Trophoblast cell (in vitro differentiated cells and primary cell): Measurements from ENCODE around the gene TESK1.

Experiments
- DNase-seq, 2 donors: peaks; one replicate each; pipeline ENCODE4 v3.0.0-alpha.2; 2016
- H2AFZ ChIP-seq: 2 replicates; pipeline ENCODE4 v1.6.1; 2013; ENCODE audit warnings: low read length, moderate library complexity, mild to moderate bottlenecking; ENCODE audit not compliant: insufficient read depth, poor library complexity
- H2AK5ac ChIP-seq: 2 replicates; pipeline ENCODE4 v1.6.1; 2013; ENCODE audit warnings: mild to moderate bottlenecking, low read length
- H2BK120ac ChIP-seq: 2 replicates; pipeline ENCODE4 v1.6.1; 2013; ENCODE audit warnings: low read length, mild to moderate bottlenecking, moderate library complexity; ENCODE audit not compliant: insufficient read depth, poor library complexity
- H2BK12ac ChIP-seq: 2 replicates; pipeline ENCODE4 v1.6.1; 2013; ENCODE audit warnings: mild to moderate bottlenecking, low read length, moderate library complexity
- H2BK5ac ChIP-seq: 2 replicates; pipeline ENCODE4 v1.6.1; 2013; ENCODE audit warnings: low read length, low read depth, moderate library complexity, mild to moderate bottlenecking; ENCODE audit not compliant: poor library complexity
- H3K14ac ChIP-seq: 2 replicates; pipeline ENCODE4 v1.6.1; 2013; ENCODE audit warnings: mild to moderate bottlenecking, low read length
- H3K18ac ChIP-seq: 2 replicates; pipeline ENCODE4 v1.6.1; 2013; ENCODE audit warnings: mild to moderate bottlenecking, low read length
- H3K23ac ChIP-seq: 2 replicates; pipeline ENCODE4 v1.6.1; 2013; ENCODE audit warnings: low read length
- H3K27ac ChIP-seq: 2 replicates; pipeline ENCODE4 v1.5.1; 2013; ENCODE audit warnings: low read depth, mild to moderate bottlenecking, inconsistent platforms, low read length, moderate library complexity
- H3K27me3 ChIP-seq: 2 replicates; pipeline ENCODE4 v1.6.1; 2013; ENCODE audit warnings: inconsistent platforms, mild to moderate bottlenecking, low read length, moderate library complexity; ENCODE audit not compliant: insufficient read depth
- H3K36me3 ChIP-seq, 2 experiments: 1 replicate in 1 of 2; 2 replicates in 1 of 2; pipeline ENCODE4 v1.6.1; 2013; ENCODE audit warnings: low read length in 2 of 2, mild to moderate bottlenecking in 2 of 2, moderate library complexity in 1 of 2; ENCODE audit not compliant: insufficient read depth in 2 of 2, control insufficient read depth in 1 of 2
- H3K4ac ChIP-seq: 2 replicates; pipeline ENCODE4 v1.6.1; 2013; ENCODE audit warnings: low read depth, mild to moderate bottlenecking, low read length, moderate library complexity
- H3K4me1 ChIP-seq, 2 experiments: 1 replicate in 1 of 2; 2 replicates in 1 of 2; pipeline ENCODE4 v1.6.1; 2013; ENCODE audit warnings: low read length in 2 of 2, mild to moderate bottlenecking in 2 of 2, moderate library complexity in 1 of 2; ENCODE audit not compliant: insufficient read depth in 2 of 2, control insufficient read depth in 1 of 2
- H3K4me2 ChIP-seq: 2 replicates; pipeline ENCODE4 v1.6.1; 2013; ENCODE audit warnings: inconsistent platforms, mild to moderate bottlenecking, low read length, moderate library complexity
- H3K4me3 ChIP-seq: 2 replicates; pipeline ENCODE4 v1.5.1; 2013; ENCODE audit warnings: mild to moderate bottlenecking, low read depth, low read length, inconsistent platforms
- H3K79me1 ChIP-seq: one replicate; pipeline ENCODE4 v1.6.1; 2013; ENCODE audit warnings: low read length
- H3K79me2 ChIP-seq: 2 replicates; pipeline ENCODE4 v1.6.1; 2013; ENCODE audit warnings: low read length, mild to moderate bottlenecking; ENCODE audit not compliant: control insufficient read depth, insufficient read depth, poor library complexity
- H3K9ac ChIP-seq: 2 replicates; pipeline ENCODE4 v1.6.1; 2013; ENCODE audit warnings: mild to moderate bottlenecking, low read length
- H3K9me3 ChIP-seq: 2 replicates; pipeline ENCODE4 v1.6.1; 2013; ENCODE audit warnings: low read depth, mild to moderate bottlenecking, control low read depth, inconsistent platforms, low read length; ENCODE audit not compliant: insufficient read depth
- H4K12ac ChIP-seq: 2 replicates; pipeline ENCODE4 v1.6.1; 2013; ENCODE audit warnings: low read depth, mild to moderate bottlenecking, low read length, moderate library complexity
- H4K8ac ChIP-seq: 2 replicates; pipeline ENCODE4 v1.6.1; 2013; ENCODE audit warnings: low read depth, mild to moderate bottlenecking, low read length, moderate library complexity
- H4K91ac ChIP-seq: one replicate; pipeline ENCODE4 v1.6.1; 2013; ENCODE audit warnings: low read depth, mild to moderate bottlenecking, low read length, moderate library complexity
- WGBS: extraction: QIAGEN DNeasy Blood & Tissue Kit; methylation state at CpG from one replicate; pipeline ENCODE4 v1.1.7; 2013; ENCODE audit warnings: missing lambda C conversion rate; ENCODE audit not compliant: insufficient read length, insufficient coverage; ENCODE audit errors: extremely low coverage; 5-methylcytosine and 5-hydroxymethylcytosine counted together

The TESK1 gene

DNA sequence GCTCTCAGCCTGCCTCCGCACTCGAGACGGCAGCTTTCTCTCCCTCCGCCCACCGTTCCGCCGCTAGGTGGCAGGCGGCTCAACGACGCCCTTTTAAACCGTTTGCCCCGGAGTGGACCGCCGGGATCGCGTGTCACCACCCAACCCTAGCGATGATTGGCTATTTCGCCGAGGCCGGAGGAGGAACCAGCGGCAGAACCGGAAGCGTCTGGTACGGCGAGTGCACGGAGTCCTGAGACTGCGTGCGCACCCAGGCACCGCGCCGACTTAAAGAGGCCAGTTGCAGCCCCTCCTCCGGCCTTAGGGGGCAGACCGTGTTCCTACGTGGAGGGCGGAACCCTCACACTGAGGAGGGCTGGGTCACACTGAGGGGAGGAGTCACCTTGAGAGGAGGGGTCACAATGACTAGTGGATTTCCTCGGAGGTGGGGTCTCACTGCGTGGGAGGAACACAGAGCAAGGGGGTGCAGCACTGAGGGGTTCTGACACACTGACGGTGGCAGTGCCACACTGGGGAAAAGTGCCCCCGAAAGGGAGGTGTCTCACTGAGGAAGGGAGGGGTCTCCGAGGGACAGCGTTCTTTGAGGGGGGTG, 980 bp upstream of the TESK1 start:
- Histone ChIP-seq H3K4ac (no peak overlapping the region), H3K9me3 (peaks cover 1% of the 10 kb centered on the region), H4K91ac (no peak overlapping the region), H2AK5ac (no peak overlapping the region), H3K4me3 (peak overlapping the region; percentile 80), H3K27ac (peak overlapping the region; percentile 65), H3K27me3 (no peaks in the 10 kb centered on the region), H4K12ac (no peak overlapping the region), H3K36me3 (peaks cover 16 to 24% of the 10 kb centered on the region in 2 experiments), H3K79me1 (peaks cover 9% of the 10 kb centered on the region), H3K9ac (peak overlapping the region; percentile 33), H4K8ac (peak overlapping the region; percentile 64), H3K23ac (no peak overlapping the region), H3K14ac (no peak overlapping the region), H2AFZ (peak overlapping the region; percentile 56), H3K79me2 (peaks cover 5% of the 10 kb centered on the region), H3K4me1 (peaks cover 11 to 16% of the 10 kb centered on the region in 2 experiments), H3K4me2 (peak overlapping the region; percentile 96), H2BK120ac (no peak overlapping the region), H2BK5ac (no peak overlapping the region), H2BK12ac (no peak overlapping the region), H3K18ac (no peak overlapping the region)
- no CpG with 5 or more reads among the region's 41 CpGs for WGBS
- peak; percentile 100 for DNase-seq

DNA sequence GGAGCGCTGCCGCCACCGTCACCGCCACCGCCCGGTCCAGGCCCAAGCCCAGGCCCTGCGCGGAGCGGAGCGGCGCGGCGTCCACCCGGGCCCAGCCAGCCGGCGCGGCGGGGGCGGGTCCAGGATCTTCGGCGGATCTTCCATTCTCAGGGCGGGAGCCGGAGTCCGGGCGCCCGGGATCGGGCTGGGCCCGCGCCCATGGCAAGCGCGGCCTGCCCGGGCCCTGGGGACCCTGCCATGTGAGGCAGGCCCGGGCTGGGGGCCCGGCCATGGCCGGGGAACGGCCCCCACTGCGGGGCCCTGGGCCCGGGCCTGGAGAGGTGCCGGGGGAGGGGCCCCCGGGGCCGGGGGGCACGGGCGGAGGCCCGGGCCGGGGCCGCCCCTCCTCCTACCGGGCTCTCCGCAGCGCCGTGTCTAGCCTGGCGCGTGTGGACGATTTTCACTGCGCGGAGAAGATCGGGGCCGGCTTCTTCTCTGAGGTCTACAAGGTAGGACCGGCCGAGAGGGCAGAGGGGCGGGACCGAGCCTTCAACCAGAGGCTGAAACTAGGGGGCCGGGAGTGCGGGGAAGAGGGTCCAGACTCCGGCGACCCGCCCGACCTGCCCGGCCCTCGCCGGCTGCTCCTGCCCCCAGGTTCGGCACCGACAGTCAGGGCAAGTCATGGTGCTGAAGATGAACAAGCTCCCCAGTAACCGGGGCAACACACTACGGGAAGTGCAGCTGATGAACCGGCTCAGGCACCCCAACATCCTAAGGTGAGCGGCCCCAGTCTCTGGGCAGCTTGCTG, 482 bp downstream of the TESK1 start:
- no CpG with 5 or more reads among the region's 76 CpGs for WGBS
- Histone ChIP-seq H3K27ac (peak overlapping the region; percentile 77), H2BK12ac (no peak overlapping the region), H2AFZ (peak overlapping the region; percentile 49), H3K9me3 (peaks cover 1% of the 10 kb centered on the region), H3K79me2 (peaks cover 5% of the 10 kb centered on the region), H3K4me1 (peaks cover 11 to 16% of the 10 kb centered on the region in 2 experiments), H3K14ac (peak overlapping the region; percentile 46), H3K9ac (peak overlapping the region; percentile 89), H4K91ac (peak overlapping the region; percentile 51), H3K23ac (no peak overlapping the region), H2BK120ac (peak overlapping the region; percentile 20), H4K12ac (no peak overlapping the region), H2BK5ac (peak overlapping the region; percentile 58), H4K8ac (peak overlapping the region; percentile 25), H3K36me3 (peaks cover 29 to 36% of the 10 kb centered on the region in 2 experiments), H3K4me2 (peak overlapping the region; percentile 90), H3K4ac (peak overlapping the region; percentile 31), H3K4me3 (peak overlapping the region; percentile 84), H3K79me1 (peaks cover 9% of the 10 kb centered on the region), H2AK5ac (no peak overlapping the region), H3K18ac (peak overlapping the region; percentile 16), H3K27me3 (no peaks in the 10 kb centered on the region)
- DNase-seq = peak in 1 of 2 donors; percentile 21

DNA sequence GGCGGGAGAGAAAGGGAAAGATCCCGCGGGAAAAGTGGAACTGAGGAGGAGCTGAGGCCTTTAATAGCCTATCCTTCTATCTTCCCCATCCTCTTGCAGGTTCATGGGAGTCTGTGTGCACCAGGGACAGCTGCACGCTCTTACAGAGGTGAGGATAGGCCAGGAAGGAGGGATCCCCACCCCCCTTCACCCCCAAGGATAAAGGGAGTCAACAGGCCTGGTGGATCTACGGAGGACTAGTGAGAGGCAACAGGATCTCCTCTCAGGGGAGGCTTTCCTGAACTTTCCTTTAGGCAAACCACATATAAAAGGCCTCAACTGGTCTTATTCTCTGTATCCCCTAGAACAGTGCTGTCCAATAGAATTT, 1.1 kb downstream of the TESK1 start:
- Histone ChIP-seq H3K27me3 (no peaks in the 10 kb centered on the region), H2BK120ac (no peak overlapping the region), H3K4me3 (peak overlapping the region; percentile 84), H4K91ac (no peak overlapping the region), H2AFZ (no peak overlapping the region), H3K4me2 (peak overlapping the region; percentile 90), H4K12ac (no peak overlapping the region), H3K9me3 (peaks cover 1% of the 10 kb centered on the region), H3K79me1 (peaks cover 9% of the 10 kb centered on the region), H3K18ac (peak overlapping the region; percentile 16), H3K27ac (no peak overlapping the region), H2AK5ac (no peak overlapping the region), H4K8ac (no peak overlapping the region), H3K36me3 (peaks cover 29 to 36% of the 10 kb centered on the region in 2 experiments), H3K4me1 (peaks cover 11 to 16% of the 10 kb centered on the region in 2 experiments), H3K9ac (peak overlapping the region; percentile 75), H3K79me2 (peaks cover 5% of the 10 kb centered on the region), H3K4ac (no peak overlapping the region), H2BK12ac (no peak overlapping the region), H3K14ac (peak overlapping the region; percentile 43), H2BK5ac (no peak overlapping the region), H3K23ac (no peak overlapping the region)
- no CpG with 5 or more reads among the region's 5 CpGs for WGBS
- DNase-seq = no peak

DNA sequence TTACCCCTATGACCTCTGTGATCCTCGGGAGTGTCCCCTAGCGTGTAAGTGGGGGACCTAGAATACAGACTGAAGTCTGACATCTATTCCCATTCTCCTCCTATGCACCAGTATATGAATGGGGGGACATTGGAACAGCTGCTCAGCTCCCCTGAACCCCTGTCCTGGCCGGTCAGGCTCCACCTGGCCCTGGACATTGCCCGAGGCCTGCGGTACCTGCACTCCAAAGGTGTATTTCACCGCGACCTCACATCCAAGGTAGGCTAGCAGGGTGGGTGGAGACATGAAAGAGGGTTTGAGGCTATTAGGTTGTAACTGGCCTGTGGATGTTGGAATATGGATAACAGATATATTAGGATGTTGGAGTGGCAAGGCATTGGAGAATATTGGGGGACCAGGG, 1.7 kb downstream of the TESK1 start:
- peaks cover 29 to 36% of the 10 kb centered on the region in 2 experiments for H3K36me3 ChIP-seq
- peak overlapping the region; percentile 20 for H3K9ac ChIP-seq
- no peak overlapping the region for H2BK120ac ChIP-seq
- H2BK12ac ChIP-seq = no peak overlapping the region
- no peak for DNase-seq
- peak overlapping the region; percentile 77 for H3K23ac ChIP-seq
- no peak overlapping the region for H4K8ac ChIP-seq
- H3K18ac ChIP-seq = peak overlapping the region; percentile 43
- H3K14ac ChIP-seq = no peak overlapping the region
- no peak overlapping the region for H2AFZ ChIP-seq
- H3K4me2 ChIP-seq = peak overlapping the region; percentile 28
- H4K12ac ChIP-seq = no peak overlapping the region
- H3K4ac ChIP-seq = no peak overlapping the region
- H3K4me3 ChIP-seq = no peak overlapping the region
- no peak overlapping the region for H2AK5ac ChIP-seq
- peaks cover 1% of the 10 kb centered on the region for H3K9me3 ChIP-seq
- no peak overlapping the region for H3K27ac ChIP-seq
- peaks cover 5% of the 10 kb centered on the region for H3K79me2 ChIP-seq
- WGBS = no CpG with 5 or more reads among the region's 7 CpGs
- no peak overlapping the region for H2BK5ac ChIP-seq
- H4K91ac ChIP-seq = no peak overlapping the region
- H3K4me1 ChIP-seq = peaks cover 11 to 16% of the 10 kb centered on the region in 2 experiments
- H3K79me1 ChIP-seq = peaks cover 9% of the 10 kb centered on the region
- no peaks in the 10 kb centered on the region for H3K27me3 ChIP-seq
